Fibroblast of pulmonary artery (primary cell): ENCODE measurements around the gene KLHL25.

Experiments used
- DNase-seq: peaks from one replicate; pipeline ENCODE4 v3.0.0-alpha.2; 2010; ENCODE audit warnings: low read depth
- H3K4me3 ChIP-seq: replicated peaks from 2 replicates; pipeline ENCODE4 v1.5.1; 2011; ENCODE audit warnings: low read depth, mild to moderate bottlenecking, control low read depth, low read length, moderate library complexity
- TF ChIP-seq, protein P1 (sequence below): IDR thresholded peaks from 2 replicates; pipeline ENCODE4 v1.5.1; 2011; ENCODE audit warnings: mild to moderate bottlenecking, control low read depth, low read length, inconsistent platforms; ENCODE audit errors: missing control alignments

The KLHL25 gene

DNA sequence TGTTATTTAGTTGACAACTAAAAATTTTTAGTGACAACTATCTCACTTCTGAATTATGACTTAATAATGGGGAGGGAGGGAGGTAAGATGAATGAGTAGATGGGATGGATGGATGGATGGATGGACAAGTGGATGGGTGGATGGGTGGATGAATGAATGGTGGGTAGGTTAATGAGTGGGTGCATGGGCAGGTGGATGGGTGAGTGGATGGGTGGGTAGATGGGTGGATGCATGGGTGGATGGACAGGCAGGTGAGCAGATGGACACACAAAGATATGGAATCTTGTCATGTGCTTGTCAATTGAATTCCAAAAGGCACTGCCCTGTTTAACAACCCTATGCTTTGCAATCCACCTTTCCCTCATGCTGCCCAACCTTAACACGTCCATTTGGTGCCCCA, 41.5 kb downstream of the KLHL25 start:
- no peak overlapping the region for H3K4me3 ChIP-seq
- DNase-seq = no peak
- TF ChIP-seq, protein P1, sequence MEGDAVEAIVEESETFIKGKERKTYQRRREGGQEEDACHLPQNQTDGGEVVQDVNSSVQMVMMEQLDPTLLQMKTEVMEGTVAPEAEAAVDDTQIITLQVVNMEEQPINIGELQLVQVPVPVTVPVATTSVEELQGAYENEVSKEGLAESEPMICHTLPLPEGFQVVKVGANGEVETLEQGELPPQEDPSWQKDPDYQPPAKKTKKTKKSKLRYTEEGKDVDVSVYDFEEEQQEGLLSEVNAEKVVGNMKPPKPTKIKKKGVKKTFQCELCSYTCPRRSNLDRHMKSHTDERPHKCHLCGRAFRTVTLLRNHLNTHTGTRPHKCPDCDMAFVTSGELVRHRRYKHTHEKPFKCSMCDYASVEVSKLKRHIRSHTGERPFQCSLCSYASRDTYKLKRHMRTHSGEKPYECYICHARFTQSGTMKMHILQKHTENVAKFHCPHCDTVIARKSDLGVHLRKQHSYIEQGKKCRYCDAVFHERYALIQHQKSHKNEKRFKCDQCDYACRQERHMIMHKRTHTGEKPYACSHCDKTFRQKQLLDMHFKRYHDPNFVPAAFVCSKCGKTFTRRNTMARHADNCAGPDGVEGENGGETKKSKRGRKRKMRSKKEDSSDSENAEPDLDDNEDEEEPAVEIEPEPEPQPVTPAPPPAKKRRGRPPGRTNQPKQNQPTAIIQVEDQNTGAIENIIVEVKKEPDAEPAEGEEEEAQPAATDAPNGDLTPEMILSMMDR = no peak

DNA sequence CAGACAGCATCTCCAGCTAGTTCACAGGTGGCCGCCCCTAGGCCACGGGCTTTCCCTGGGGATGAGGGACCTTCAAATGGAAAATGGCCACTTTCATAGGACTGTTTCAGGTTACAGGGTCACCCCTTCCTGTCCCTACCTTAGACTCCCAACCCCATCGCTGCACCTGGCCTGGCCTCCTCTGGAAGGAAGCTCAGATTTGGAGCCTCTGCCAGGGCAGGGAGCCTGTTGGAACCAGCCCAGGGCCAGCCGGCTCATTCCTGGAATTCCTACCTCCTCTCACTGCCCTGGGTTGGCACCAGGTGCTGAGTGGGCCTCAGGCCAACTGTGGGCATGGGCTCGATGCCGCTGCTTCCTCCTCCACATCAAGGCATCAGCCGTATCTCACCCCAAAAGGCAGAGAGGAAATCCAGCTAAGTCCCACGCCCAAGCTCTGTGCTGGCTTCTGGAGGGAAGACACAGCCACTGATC, 42.2 kb downstream of the KLHL25 start:
- TF ChIP-seq, protein P1 = no peak
- H3K4me3 ChIP-seq = no peak overlapping the region
- DNase-seq = no peak

DNA sequence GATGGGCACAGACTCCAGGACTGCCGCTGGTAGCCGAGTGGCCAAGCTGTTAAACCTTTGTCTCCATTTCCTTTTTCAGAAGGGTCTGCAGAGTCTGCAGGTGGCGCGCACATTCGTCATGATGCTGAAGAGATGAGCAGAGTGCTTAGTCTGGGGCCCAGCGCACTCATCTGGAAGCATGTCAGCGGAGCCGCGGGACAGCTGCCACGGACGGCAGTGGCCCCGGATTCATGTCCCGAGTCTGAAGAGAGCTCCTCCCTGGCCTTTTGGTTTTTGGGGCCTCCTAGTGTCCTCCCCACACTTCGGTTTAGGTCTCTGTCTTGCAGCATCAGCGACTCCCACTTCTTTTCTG, 42.6 kb downstream of the KLHL25 start:
- H3K4me3 ChIP-seq = no peak overlapping the region
- DNase-seq = no peak
- TF ChIP-seq, protein P1 = no peak

DNA sequence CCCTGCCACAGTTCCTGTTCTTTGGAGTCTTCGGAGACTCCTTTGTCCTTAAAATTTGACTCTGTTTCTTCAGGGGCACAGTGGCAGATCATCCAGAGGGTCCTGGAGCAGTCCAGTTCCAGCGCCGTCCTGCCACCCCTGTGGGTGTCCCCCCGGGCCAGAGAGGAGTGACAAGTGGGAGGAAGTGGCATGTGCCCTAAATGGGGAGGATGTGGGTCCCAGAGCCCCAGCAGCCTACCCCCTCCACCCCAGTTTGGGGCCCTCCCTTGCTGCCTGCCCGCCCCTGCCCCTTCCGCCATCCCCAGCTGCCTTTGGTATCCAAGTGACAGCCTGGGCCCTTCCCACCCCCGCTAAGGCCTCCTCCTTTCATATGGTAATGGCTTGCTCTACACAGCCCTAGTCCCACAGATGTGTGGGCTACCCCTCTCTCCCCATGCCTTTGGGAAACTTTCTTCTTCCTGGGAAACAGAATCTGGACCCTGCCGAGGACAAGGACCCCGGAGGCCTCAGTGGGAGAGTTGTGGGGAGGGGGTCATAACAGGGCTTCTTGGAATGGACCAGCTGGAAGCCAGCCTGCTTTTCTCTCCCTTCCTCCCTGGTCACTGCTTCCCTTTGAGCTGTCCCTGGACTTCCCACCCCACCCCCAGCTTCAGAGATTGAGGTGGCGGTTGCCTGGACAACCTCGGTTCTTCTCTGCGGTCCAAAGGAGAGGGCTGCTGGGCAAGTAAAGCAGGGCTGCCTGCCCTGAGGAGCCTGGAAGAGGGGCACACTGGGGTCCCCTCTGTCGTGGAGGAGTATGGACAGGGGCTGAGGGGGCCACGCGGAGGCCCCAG, 43.2 kb downstream of the KLHL25 start:
- no peak for DNase-seq
- no peak overlapping the region for H3K4me3 ChIP-seq
- TF ChIP-seq, protein P1 = no peak

DNA sequence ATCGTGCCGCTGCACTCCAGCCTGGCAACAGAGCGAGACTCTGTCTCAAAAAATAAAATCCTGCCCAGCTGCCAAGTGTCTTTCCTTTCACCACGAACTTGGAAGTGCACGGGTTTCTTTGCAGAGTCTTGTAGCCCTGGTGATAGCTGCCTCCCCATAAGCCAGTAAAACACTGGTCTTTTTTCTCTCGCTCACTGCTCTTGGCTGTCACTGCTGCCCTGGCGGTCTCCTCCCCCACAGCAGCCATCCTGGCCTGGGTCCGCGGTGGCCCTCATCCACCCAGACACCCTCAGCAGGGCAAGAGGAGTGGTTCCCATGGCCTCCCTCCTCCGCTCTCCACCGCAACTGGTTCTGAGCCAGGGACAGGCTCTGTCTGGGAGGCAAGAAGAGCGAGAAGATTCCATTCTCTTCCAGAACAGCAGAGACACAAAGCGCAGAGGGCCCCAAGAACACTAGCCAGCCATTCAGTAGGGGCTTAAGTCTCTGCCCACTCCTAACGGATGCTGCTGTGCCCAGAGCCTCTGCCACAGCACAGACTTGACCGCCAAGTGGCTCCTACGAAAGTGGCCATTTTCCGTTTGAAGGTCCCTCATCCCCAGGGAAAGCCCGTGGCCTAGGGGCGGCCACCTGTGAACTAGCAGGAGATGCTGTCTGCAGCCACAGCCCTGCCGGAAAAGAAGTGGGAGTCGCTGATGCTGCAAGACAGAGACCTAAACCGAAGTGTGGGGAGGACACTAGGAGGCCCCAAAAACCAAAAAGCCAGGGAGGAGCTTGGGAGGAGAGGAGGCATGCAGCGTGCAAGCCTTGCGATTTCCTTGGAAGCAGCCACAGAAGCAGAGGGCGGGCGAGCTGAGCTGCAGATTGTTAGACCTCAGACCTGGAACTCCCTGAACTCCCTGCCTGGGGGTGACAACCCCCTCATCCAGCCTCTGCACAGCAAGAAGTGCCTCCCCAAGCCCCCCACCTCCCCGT, 44.1 kb downstream of the KLHL25 start:
- TF ChIP-seq, protein P1 = no peak
- H3K4me3 ChIP-seq = no peak overlapping the region
- DNase-seq = peak; percentile 70

DNA sequence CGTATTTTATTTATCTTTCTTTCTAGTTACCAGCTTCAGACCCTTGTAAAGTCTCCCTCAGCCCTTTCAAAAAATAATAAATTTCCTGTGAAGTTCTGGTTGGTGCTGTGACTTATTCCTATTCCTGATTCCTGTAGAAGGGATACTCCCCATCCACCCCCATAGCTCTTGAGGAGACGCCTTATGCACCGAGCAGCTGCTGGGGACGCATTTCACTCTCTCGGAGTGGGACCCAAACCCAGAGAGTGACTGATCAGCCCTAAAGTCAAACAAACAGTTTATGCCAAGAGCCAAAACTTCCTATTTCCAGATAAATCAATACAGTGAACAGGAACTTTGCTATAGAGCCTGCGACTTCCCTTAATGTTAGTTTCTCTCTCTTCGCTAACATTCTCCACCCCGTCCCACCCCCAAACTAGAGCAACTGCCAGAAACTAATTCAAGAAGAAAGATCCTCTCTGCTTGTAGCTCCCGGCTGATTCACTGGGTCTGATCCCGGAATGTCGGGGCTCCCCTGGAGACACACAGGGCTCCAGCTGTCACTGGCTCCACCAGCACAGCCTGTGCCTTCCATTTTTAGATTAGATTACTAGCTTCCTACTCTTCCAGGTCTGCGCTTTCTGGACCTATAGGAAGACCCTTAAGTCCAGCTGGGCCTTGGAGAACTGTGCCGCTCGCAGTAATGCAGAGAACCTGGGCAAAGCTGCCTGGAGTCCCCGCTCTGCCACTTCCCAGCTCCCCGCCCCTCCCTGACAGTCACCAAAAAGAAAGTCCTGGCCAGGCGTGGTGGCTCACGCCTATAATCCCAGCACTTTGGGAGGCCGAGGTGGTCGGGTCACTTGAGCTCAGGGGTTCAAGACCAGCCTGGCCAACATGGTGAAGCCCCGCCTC, 45.2 kb downstream of the KLHL25 start:
- TF ChIP-seq, protein P1 = no peak
- H3K4me3 ChIP-seq = no peak overlapping the region
- DNase-seq = no peak
